ENCODE measurements around the gene GIGYF2.
"Not testable (repeated sequence)": the region's sequence is repeated elsewhere in the genome, so short reads cannot be mapped to it uniquely, and the experiment has no call there.

The GIGYF2 gene

DNA sequence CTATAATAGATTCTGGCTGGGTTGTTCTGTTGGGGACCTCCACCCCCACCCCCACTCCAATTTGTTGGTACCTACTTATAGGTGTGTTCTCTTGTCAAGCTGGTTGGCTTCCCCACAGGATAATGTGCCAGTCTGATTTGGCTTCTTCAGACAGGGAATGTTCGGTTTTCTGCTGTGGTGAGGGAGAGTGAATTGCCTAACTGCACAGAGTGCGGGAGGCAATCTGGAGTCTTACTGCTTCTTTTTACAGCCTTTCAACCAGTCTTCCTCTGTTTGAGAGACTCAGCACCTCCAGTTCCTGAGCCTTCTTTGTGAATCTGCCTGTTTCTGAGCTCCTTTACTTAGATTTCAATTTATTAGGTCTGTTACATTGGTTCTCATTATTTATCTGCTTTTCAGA is 145.6 kb downstream of the GIGYF2 start:
- Histone ChIP-seq H3K4me3 (no peak overlapping the region), H3K27ac (no peak overlapping the region)
- TF ChIP-seq, protein P1, sequence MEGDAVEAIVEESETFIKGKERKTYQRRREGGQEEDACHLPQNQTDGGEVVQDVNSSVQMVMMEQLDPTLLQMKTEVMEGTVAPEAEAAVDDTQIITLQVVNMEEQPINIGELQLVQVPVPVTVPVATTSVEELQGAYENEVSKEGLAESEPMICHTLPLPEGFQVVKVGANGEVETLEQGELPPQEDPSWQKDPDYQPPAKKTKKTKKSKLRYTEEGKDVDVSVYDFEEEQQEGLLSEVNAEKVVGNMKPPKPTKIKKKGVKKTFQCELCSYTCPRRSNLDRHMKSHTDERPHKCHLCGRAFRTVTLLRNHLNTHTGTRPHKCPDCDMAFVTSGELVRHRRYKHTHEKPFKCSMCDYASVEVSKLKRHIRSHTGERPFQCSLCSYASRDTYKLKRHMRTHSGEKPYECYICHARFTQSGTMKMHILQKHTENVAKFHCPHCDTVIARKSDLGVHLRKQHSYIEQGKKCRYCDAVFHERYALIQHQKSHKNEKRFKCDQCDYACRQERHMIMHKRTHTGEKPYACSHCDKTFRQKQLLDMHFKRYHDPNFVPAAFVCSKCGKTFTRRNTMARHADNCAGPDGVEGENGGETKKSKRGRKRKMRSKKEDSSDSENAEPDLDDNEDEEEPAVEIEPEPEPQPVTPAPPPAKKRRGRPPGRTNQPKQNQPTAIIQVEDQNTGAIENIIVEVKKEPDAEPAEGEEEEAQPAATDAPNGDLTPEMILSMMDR (IDR thresholded peaks at IDR 0.05) = no peak
- no peak for DNase-seq (ENCODE audit: low spot score)

DNA sequence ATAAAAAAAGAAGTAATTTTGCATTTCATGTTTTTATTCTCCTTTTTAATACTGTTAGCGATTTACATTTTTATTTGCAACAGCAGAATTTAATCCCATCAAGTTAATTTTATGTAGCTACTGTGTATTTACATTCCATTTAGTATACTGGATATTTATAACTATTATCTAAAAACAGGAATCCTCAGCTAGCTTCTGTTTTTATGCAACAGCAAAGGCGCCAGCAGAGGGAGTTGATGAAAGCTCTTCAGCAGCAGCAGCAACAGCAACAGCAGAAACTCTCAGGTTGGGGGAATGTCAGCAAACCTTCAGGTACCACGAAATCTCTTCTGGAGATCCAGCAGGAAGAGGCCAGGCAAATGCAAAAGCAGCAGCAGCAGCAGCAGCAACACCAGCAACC is 146.7 kb downstream of the GIGYF2 start:
- no peak for DNase-seq (ENCODE audit: low spot score)
- H3K27ac ChIP-seq = no peak overlapping the region
- TF ChIP-seq, protein P1 (IDR thresholded peaks at IDR 0.05) = no peak

DNA sequence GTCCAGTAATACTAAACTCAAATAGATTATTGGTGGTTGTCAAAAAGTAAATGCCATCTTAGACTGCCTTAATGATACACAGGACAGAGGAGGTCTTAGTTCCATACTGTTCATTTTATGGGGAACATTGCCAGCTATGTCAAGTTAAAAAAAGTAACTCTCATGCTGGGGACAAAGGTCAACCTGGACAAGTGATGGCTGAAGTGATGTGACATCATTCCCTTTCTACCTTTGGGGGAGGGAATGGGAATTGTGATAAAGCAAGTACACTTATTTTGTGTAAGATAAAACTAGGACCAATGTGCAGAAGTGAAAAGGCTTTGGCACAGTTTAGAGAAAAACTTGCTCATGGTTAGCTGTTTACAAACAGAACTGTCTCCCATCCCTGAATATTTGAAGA is 148.9 kb downstream of the GIGYF2 start:
- Histone ChIP-seq H3K4me3 (no peak overlapping the region), H3K27ac (no peak overlapping the region)
- TF ChIP-seq, protein P1 (IDR thresholded peaks at IDR 0.05) = no peak
- DNase-seq (ENCODE audit: low spot score) = no peak

More for the DNA sequence above, 146.7 kb downstream of the GIGYF2 start:
- no peak overlapping the region for H3K4me3 ChIP-seq

DNA sequence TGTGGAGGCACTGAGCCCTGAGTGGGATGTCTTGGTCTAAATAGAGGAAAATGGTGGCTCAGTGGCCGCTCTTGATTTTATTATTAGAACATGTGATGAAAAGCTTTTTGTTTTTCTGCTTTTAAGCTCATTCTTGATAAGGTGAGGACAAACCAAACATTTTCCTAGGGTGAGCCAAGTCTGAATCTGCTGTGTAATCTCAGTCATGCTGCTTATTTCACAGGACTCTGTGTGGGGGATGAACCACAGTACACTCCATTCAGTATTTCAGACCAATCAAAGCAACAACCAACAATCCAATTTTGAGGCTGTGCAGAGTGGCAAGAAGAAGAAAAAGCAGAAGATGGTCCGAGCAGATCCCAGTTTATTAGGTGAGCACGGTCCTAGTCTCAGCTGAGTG is 152.9 kb downstream of the GIGYF2 start:
- no peak for DNase-seq (ENCODE audit: low spot score)
- TF ChIP-seq, protein P1 (IDR thresholded peaks at IDR 0.05) = no peak
- H3K27ac ChIP-seq = no peak overlapping the region
- no peak overlapping the region for H3K4me3 ChIP-seq

DNA sequence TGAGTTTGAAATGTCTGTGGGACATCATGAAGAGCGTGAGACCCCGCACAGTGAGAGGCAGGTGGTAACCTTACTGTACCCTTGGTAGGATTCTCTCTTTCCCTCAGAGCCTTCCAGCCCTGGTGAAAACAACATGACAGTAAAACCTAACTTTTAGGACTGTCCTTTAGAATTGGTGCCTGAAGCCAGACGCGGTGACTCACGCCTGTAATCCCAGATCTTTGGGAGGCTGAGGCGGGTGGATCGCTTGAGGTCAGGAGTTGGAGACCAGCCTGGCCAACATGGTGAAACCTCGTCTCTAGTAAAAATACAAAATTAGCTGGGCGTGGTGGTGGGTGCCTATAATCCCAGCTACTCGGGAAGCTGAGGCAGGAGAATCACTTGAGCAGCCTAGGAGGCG is 154.9 kb downstream of the GIGYF2 start:
- not testable (repeated sequence) for H3K4me3 ChIP-seq; H3K27ac ChIP-seq; DNase-seq (ENCODE audit: low spot score)

DNA sequence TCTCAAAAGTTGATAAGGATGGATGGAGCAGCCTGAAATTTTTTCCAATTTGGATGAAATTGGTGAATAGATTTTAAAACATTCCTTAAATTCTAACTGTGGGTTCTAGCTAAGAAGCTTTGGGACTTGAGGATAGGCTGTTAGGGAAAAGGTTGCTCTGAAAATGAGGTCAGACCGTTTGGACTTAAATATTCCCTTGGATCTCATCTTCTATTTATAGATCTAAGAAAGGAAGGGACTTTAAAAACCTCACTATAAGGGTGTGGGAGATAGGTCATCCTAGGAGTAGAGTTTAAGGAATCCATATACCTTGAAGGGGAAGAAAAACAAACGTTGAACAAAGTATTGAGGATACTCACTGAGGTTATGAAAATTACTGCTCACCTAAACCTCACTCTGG is 155.5 kb downstream of the GIGYF2 start:
- no peak overlapping the region for H3K4me3 ChIP-seq
- H3K27ac ChIP-seq = no peak overlapping the region
- TF ChIP-seq, protein P1 (IDR thresholded peaks at IDR 0.05) = no peak
- no peak for DNase-seq (ENCODE audit: low spot score)

GRCh38 chr2:232854082-232854481 is 157.0 kb downstream of the GIGYF2 start:
- DNase-seq (ENCODE audit: low spot score) = no peak

More at GRCh38 chr2:232854082-232854481, 157.0 kb downstream of the GIGYF2 start:
- TF ChIP-seq, protein P1 (IDR thresholded peaks at IDR 0.05) = no peak
- H3K4me3 ChIP-seq = no peak overlapping the region
- H3K27ac ChIP-seq = no peak overlapping the region

All from coronary artery (tissue), 2 donors.